ENCODE measurements around the gene OPTN. TPM values are rescaled to one million over a fixed set of nuclear protein-coding genes. Genes with fewer than 3 reads are reported as not detected.
"Not testable (repeated sequence)": the region's sequence is repeated elsewhere in the genome, so short reads cannot be mapped to it uniquely, and the experiment has no call there.

The OPTN gene
- total RNA-seq, 1 donor from 2014 or later = 49.0 TPM

GRCh38 chr10:13074563-13075451 lies 25.2 kb upstream of the OPTN start:
- H3K36me3 Mint-ChIP-seq (ENCODE audit: low read depth) = no peaks in the 10 kb centered on the region
- intact Hi-C loops (cut with micrococcal nuclease) = loop anchor here (2.0 to 10.0 kb wide), 2 partner anchors 170 to 368 kb away; no protein-coding TSS in a partner anchor
- no peak overlapping the region for H3K4me3 Mint-ChIP-seq (ENCODE audit: low read depth)
- peaks cover 12% of the 10 kb centered on the region for H3K27me3 Mint-ChIP-seq (ENCODE audit: low read depth)
- H3K9me3 Mint-ChIP-seq = peaks cover 17% of the 10 kb centered on the region
- H3K4me1 Mint-ChIP-seq (ENCODE audit: low read depth) = peaks cover 6% of the 10 kb centered on the region
- DNase-seq (ENCODE audit: low spot score) = peak; percentile 22
- no peak overlapping the region for H3K27ac Mint-ChIP-seq

- Mint-ChIP-seq H3K27ac (no peak overlapping the region), H3K4me1 (ENCODE audit: low read depth) (peaks cover 6% of the 10 kb centered on the region), H3K4me3 (ENCODE audit: low read depth) (no peak overlapping the region), H3K36me3 (ENCODE audit: low read depth) (no peaks in the 10 kb centered on the region), H3K27me3 (ENCODE audit: low read depth) (peaks cover 12% of the 10 kb centered on the region), H3K9me3 (peaks cover 48% of the 10 kb centered on the region)
- intact Hi-C loops (cut with micrococcal nuclease) = loop anchor here (10.0 kb wide), 1 partner anchor 174 kb away; no protein-coding TSS in a partner anchor
- DNase-seq (ENCODE audit: low spot score) = no peak
Measured at GRCh38 chr10:13078912-13079775, 20.8 kb upstream of the OPTN start.

GRCh38 chr10:13079776-13080050 lies 20.2 kb upstream of the OPTN start:
- peaks cover 4% of the 10 kb centered on the region for H3K4me1 Mint-ChIP-seq (ENCODE audit: low read depth)
- intact Hi-C loops (cut with micrococcal nuclease) = loop anchor here (10.0 kb wide), 1 partner anchor 175 kb away; no protein-coding TSS in a partner anchor
- no peak overlapping the region for H3K4me3 Mint-ChIP-seq (ENCODE audit: low read depth)

GRCh38 chr10:13080643-13081042 lies 19.3 kb upstream of the OPTN start:
- intact Hi-C loops (cut with micrococcal nuclease) = no loop called here
- no peak for DNase-seq (ENCODE audit: low spot score)
- peaks cover 7% of the 10 kb centered on the region for H3K27me3 Mint-ChIP-seq (ENCODE audit: low read depth)
- no peak overlapping the region for H3K27ac Mint-ChIP-seq
- H3K36me3 Mint-ChIP-seq (ENCODE audit: low read depth) = no peaks in the 10 kb centered on the region
- H3K9me3 Mint-ChIP-seq = peaks cover 62% of the 10 kb centered on the region
- H3K4me1 Mint-ChIP-seq (ENCODE audit: low read depth) = no peaks in the 10 kb centered on the region
- H3K4me3 Mint-ChIP-seq (ENCODE audit: low read depth) = no peak overlapping the region

More at GRCh38 chr10:13079776-13080050, 20.2 kb upstream of the OPTN start:
- H3K36me3 Mint-ChIP-seq (ENCODE audit: low read depth) = no peaks in the 10 kb centered on the region
- H3K27ac Mint-ChIP-seq = no peak overlapping the region
- peaks cover 53% of the 10 kb centered on the region for H3K9me3 Mint-ChIP-seq
- no peak for DNase-seq (ENCODE audit: low spot score)
- peaks cover 12% of the 10 kb centered on the region for H3K27me3 Mint-ChIP-seq (ENCODE audit: low read depth)

GRCh38 chr10:13083700-13084099 lies 16.3 kb upstream of the OPTN start:
- H3K36me3 Mint-ChIP-seq (ENCODE audit: low read depth); H3K4me3 Mint-ChIP-seq (ENCODE audit: low read depth); H3K4me1 Mint-ChIP-seq (ENCODE audit: low read depth); H3K27me3 Mint-ChIP-seq (ENCODE audit: low read depth); intact Hi-C loops (cut with micrococcal nuclease); H3K27ac Mint-ChIP-seq; DNase-seq (ENCODE audit: low spot score): not testable (repeated sequence)
- H3K9me3 Mint-ChIP-seq = peaks cover 56% of the 10 kb centered on the region

GRCh38 chr10:13086056-13086455 lies 13.9 kb upstream of the OPTN start:
- H3K36me3 Mint-ChIP-seq (ENCODE audit: low read depth) = no peaks in the 10 kb centered on the region
- peaks cover 40% of the 10 kb centered on the region for H3K9me3 Mint-ChIP-seq
- DNase-seq (ENCODE audit: low spot score) = no peak
- intact Hi-C loops (cut with micrococcal nuclease) = no loop called here
- H3K27me3 Mint-ChIP-seq (ENCODE audit: low read depth) = peaks cover 4% of the 10 kb centered on the region
- peaks cover 4% of the 10 kb centered on the region for H3K4me1 Mint-ChIP-seq (ENCODE audit: low read depth)
- H3K4me3 Mint-ChIP-seq (ENCODE audit: low read depth) = no peak overlapping the region
- H3K27ac Mint-ChIP-seq = no peak overlapping the region

- H3K4me1 Mint-ChIP-seq (ENCODE audit: low read depth) = peaks cover 8% of the 10 kb centered on the region
- no peak for DNase-seq (ENCODE audit: low spot score)
- H3K27ac Mint-ChIP-seq = no peak overlapping the region
- H3K27me3 Mint-ChIP-seq (ENCODE audit: low read depth) = peaks cover 4% of the 10 kb centered on the region
- H3K36me3 Mint-ChIP-seq (ENCODE audit: low read depth) = no peaks in the 10 kb centered on the region
- H3K9me3 Mint-ChIP-seq = peaks cover 27% of the 10 kb centered on the region
- H3K4me3 Mint-ChIP-seq (ENCODE audit: low read depth) = no peak overlapping the region
- intact Hi-C loops (cut with micrococcal nuclease) = no loop called here
Measured at GRCh38 chr10:13087601-13087985, 12.4 kb upstream of the OPTN start.

GRCh38 chr10:13087986-13088618 lies 11.9 kb upstream of the OPTN start:
- Mint-ChIP-seq H3K27me3 (ENCODE audit: low read depth) (peaks cover 4% of the 10 kb centered on the region), H3K4me1 (ENCODE audit: low read depth) (peaks cover 8% of the 10 kb centered on the region), H3K9me3 (peaks cover 22% of the 10 kb centered on the region), H3K27ac (no peak overlapping the region), H3K4me3 (ENCODE audit: low read depth) (no peak overlapping the region), H3K36me3 (ENCODE audit: low read depth) (no peaks in the 10 kb centered on the region)
- DNase-seq (ENCODE audit: low spot score) = no peak
- intact Hi-C loops (cut with micrococcal nuclease) = no loop called here

- intact Hi-C loops (cut with micrococcal nuclease) = no loop called here
- no peak overlapping the region for H3K27ac Mint-ChIP-seq
- no peak for DNase-seq (ENCODE audit: low spot score)
Measured at GRCh38 chr10:13089345-13089744, 10.6 kb upstream of the OPTN start.

GRCh38 chr10:13090289-13090688 lies 9.7 kb upstream of the OPTN start:
- peaks cover 4% of the 10 kb centered on the region for H3K9me3 Mint-ChIP-seq
- no peak overlapping the region for H3K4me3 Mint-ChIP-seq (ENCODE audit: low read depth)
- no peaks in the 10 kb centered on the region for H3K36me3 Mint-ChIP-seq (ENCODE audit: low read depth)
- peaks cover 4% of the 10 kb centered on the region for H3K27me3 Mint-ChIP-seq (ENCODE audit: low read depth)
- intact Hi-C loops (cut with micrococcal nuclease) = loop anchor here (10.0 kb wide), 1 partner anchor 895 kb away; the partner anchor contains the start of genes CDC123 and NUDT5
- peaks cover 10% of the 10 kb centered on the region for H3K4me1 Mint-ChIP-seq (ENCODE audit: low read depth)
- DNase-seq (ENCODE audit: low spot score) = no peak
- no peak overlapping the region for H3K27ac Mint-ChIP-seq

More at GRCh38 chr10:13089345-13089744, 10.6 kb upstream of the OPTN start:
- H3K27me3 Mint-ChIP-seq (ENCODE audit: low read depth) = peaks cover 4% of the 10 kb centered on the region
- no peaks in the 10 kb centered on the region for H3K36me3 Mint-ChIP-seq (ENCODE audit: low read depth)
- H3K4me3 Mint-ChIP-seq (ENCODE audit: low read depth) = no peak overlapping the region
- H3K4me1 Mint-ChIP-seq (ENCODE audit: low read depth) = peaks cover 8% of the 10 kb centered on the region
- peaks cover 12% of the 10 kb centered on the region for H3K9me3 Mint-ChIP-seq

- H3K36me3 Mint-ChIP-seq (ENCODE audit: low read depth) = no peaks in the 10 kb centered on the region
- H3K27ac Mint-ChIP-seq = no peak overlapping the region
- H3K4me1 Mint-ChIP-seq (ENCODE audit: low read depth) = peaks cover 11% of the 10 kb centered on the region
- intact Hi-C loops (cut with micrococcal nuclease) = loop anchor here (10.0 kb wide), 1 partner anchor 897 kb away; the partner anchor contains the start of genes CDC123 and NUDT5
- peaks cover 4% of the 10 kb centered on the region for H3K27me3 Mint-ChIP-seq (ENCODE audit: low read depth)
- no peak for DNase-seq (ENCODE audit: low spot score)
- no peak overlapping the region for H3K4me3 Mint-ChIP-seq (ENCODE audit: low read depth)
- H3K9me3 Mint-ChIP-seq = no peaks in the 10 kb centered on the region
Measured at GRCh38 chr10:13091801-13092200, 8.2 kb upstream of the OPTN start.

GRCh38 chr10:13092291-13093102 lies 7.5 kb upstream of the OPTN start:
- DNase-seq (ENCODE audit: low spot score) = no peak
- H3K27me3 Mint-ChIP-seq (ENCODE audit: low read depth) = peaks cover 4% of the 10 kb centered on the region
- no peaks in the 10 kb centered on the region for H3K36me3 Mint-ChIP-seq (ENCODE audit: low read depth)
- H3K4me1 Mint-ChIP-seq (ENCODE audit: low read depth) = peaks cover 16% of the 10 kb centered on the region
- H3K4me3 Mint-ChIP-seq (ENCODE audit: low read depth) = no peak overlapping the region
- no peak overlapping the region for H3K27ac Mint-ChIP-seq
- intact Hi-C loops (cut with micrococcal nuclease) = loop anchor here (10.0 kb wide), 1 partner anchor 898 kb away; the partner anchor contains the start of genes CDC123 and NUDT5
- no peaks in the 10 kb centered on the region for H3K9me3 Mint-ChIP-seq
